ENCODE measurements around the gene KLRF1. TPM values are rescaled to one million over a fixed set of nuclear protein-coding genes. Genes with fewer than 3 reads are reported as not detected.

KLRF1 gene
- total and polyA plus RNA-seq, 8 donors: 0.28 to 2.1 (median 0.47) TPM; not detected in 1

- intact Hi-C loops (cut with DNase I): no loop called here
- TF ChIP-seq CTCF (IDR thresholded peaks at IDR 0.05): no peak
- Histone ChIP-seq H3K27ac (no peak overlapping the region), H3K4me1 (no peaks in the 10 kb centered on the region), H3K36me3 (no peaks in the 10 kb centered on the region), H3K27me3 (no peaks in the 10 kb centered on the region), H3K4me3 (no peak overlapping the region), H3K9me3 (no peaks in the 10 kb centered on the region)
- DNase-seq: no peak
- no peak for FAIRE-seq
- WGBS, 2 donors: 59 to 72% methylated on average over 3 of the region's 3 CpGs
- ATAC-seq: no peak
These were observed 18.8 kb upstream of the KLRF1 start for GRCh38 chr12:9808504-9808903.

DNA sequence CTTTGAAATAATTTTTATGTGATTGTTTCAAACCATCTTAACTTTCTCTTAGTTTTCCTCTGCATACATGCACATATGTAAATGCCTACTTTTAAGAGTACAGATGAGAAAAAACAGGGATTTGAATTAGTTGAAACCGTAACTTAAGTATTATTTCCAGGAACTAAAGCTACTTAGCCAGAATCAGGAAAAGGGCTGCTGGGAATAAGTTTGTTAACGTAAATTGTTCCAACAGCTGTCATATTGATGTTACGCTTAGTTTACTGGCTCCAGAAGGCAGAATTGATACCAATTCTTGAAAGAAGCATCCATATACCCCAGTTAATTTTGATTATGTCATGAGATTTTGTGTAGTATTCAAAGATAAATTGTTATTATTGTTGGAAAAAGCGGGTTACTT, 17.9 kb upstream of the KLRF1 start:
- H3K27me3 ChIP-seq: no peaks in the 10 kb centered on the region
- 79 to 84% methylated on average over 4 of the region's 4 CpGs for WGBS, 2 donors
- no peak for ATAC-seq

DNA sequence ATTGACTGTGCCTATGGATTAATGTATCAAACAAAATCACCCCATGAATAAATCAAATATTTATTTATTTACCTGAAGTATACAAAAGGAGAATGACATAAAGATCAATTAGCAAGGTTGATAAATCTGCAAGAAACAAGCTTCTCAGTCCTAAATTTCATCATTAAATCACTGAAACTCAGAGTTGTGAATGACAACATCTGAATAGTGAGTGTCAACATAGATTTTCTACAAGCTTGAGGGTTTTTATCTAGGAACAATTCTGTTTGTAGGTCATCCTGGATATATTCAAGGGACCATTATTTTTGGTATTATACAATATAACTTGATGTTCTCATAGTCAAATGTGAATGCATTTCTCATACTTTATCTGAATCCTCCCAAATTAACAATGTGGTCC, 17.4 kb upstream of the KLRF1 start:
- intact Hi-C loops (cut with DNase I): no loop called here
- H3K4me3 ChIP-seq: no peak overlapping the region
- H3K9me3 ChIP-seq: no peaks in the 10 kb centered on the region
- H3K36me3 ChIP-seq: no peaks in the 10 kb centered on the region
- no peaks in the 10 kb centered on the region for H3K4me1 ChIP-seq
- no peak for TF ChIP-seq CTCF (IDR thresholded peaks at IDR 0.05)
- DNase-seq: no peak
- no peaks in the 10 kb centered on the region for H3K27me3 ChIP-seq
- ATAC-seq: no peak
- no peak for FAIRE-seq
- no peak overlapping the region for H3K27ac ChIP-seq

More for the DNA sequence above, 17.9 kb upstream of the KLRF1 start:
- Histone ChIP-seq H3K27ac (no peak overlapping the region), H3K4me3 (no peak overlapping the region), H3K36me3 (no peaks in the 10 kb centered on the region), H3K4me1 (no peaks in the 10 kb centered on the region), H3K9me3 (no peaks in the 10 kb centered on the region)
- TF ChIP-seq CTCF (IDR thresholded peaks at IDR 0.05): no peak
- FAIRE-seq: no peak
- no peak for DNase-seq
- intact Hi-C loops (cut with DNase I): no loop called here

- H3K36me3 ChIP-seq: no peaks in the 10 kb centered on the region
- 72 to 75% methylated on average over 2 of the region's 2 CpGs for WGBS, 2 donors
- no peaks in the 10 kb centered on the region for H3K4me1 ChIP-seq
- intact Hi-C loops (cut with DNase I): no loop called here
- no peak for TF ChIP-seq CTCF (IDR thresholded peaks at IDR 0.05)
- FAIRE-seq (no peak), ATAC-seq (no peak), DNase-seq (no peak)
- no peaks in the 10 kb centered on the region for H3K9me3 ChIP-seq
- no peak overlapping the region for H3K4me3 ChIP-seq
- no peaks in the 10 kb centered on the region for H3K27me3 ChIP-seq
- no peak overlapping the region for H3K27ac ChIP-seq
These were observed 16.6 kb upstream of the KLRF1 start for GRCh38 chr12:9810671-9811070.

- Histone ChIP-seq H3K27me3 (no peaks in the 10 kb centered on the region), H3K27ac (no peak overlapping the region), H3K4me1 (no peaks in the 10 kb centered on the region), H3K36me3 (no peaks in the 10 kb centered on the region), H3K4me3 (no peak overlapping the region), H3K9me3 (no peaks in the 10 kb centered on the region)
- FAIRE-seq: no peak
- intact Hi-C loops (cut with DNase I): no loop called here
- 80 to 89% methylated on average over 5 of the region's 5 CpGs for WGBS, 2 donors
- DNase-seq: no peak
- TF ChIP-seq CTCF (IDR thresholded peaks at IDR 0.05): no peak
- ATAC-seq: no peak
These were observed 15.7 kb upstream of the KLRF1 start for GRCh38 chr12:9811621-9812020.

Data from pancreas (tissue), 10 donors.